ENCODE results near the gene CDC20B.
A peak's percentile ranks its signal among the peaks of the same experiment; 100 is the strongest.
"Not testable (repeated sequence)": the region's sequence is repeated elsewhere in the genome, so short reads cannot be mapped to it uniquely, and the experiment has no call there.

The CDC20B gene

DNA sequence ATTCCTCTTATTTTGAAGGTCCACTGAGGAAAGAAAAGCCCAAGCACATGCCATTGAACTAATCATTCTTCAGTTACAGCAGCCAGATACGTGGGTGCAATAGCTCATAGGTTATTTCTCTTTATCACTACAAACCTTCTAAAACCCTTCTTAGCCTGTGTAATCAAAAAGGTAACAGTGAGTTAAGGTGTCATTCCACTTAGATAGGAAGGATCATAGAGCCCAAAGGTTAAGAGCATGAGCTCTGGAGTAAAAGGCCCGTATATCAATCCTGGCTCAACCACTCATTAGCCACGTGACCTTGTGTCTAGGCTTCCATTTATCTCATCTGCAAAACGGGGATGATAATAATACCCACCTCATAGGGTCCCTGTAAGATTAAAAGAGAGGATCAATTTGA, 10.3 kb downstream of the CDC20B start:
- no peak for FAIRE-seq

DNA sequence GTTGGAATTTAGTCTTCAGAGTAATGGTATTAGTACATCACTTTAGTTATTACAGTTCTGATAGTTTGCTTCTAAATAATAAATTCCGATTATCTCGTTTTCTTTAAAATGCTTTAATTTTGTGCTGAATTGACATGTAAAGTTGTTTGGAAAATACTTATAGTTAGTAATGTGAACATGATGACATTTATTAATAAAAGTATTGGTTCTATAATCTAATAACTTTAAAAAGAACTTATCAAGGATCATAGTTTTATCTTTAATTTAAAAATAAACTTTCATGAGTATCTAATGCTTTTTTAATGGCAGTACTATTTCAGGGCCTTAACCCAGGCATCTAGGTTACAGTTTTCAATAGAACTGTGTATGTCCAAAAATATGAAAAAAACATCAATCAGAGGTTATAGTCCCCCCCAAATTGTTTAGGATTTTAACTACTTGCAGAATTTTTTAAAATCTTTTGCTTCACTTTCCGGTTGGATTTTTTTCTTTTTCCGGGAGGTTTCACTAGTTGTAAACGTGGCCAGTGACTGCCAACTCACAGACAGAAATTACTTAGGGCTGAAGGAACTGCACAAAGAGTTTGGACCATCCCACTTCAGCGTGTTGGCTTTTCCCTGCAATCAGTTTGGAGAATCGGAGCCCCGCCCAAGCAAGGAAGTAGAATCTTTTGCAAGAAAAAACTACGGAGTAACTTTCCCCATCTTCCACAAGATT, 12.3 kb downstream of the CDC20B start:
- no peak for FAIRE-seq
- DNase-seq (ENCODE audit: insufficient read length, low spot score): no peak

More for the DNA sequence above, 10.3 kb downstream of the CDC20B start:
- no peak for DNase-seq (ENCODE audit: insufficient read length, low spot score)

DNA sequence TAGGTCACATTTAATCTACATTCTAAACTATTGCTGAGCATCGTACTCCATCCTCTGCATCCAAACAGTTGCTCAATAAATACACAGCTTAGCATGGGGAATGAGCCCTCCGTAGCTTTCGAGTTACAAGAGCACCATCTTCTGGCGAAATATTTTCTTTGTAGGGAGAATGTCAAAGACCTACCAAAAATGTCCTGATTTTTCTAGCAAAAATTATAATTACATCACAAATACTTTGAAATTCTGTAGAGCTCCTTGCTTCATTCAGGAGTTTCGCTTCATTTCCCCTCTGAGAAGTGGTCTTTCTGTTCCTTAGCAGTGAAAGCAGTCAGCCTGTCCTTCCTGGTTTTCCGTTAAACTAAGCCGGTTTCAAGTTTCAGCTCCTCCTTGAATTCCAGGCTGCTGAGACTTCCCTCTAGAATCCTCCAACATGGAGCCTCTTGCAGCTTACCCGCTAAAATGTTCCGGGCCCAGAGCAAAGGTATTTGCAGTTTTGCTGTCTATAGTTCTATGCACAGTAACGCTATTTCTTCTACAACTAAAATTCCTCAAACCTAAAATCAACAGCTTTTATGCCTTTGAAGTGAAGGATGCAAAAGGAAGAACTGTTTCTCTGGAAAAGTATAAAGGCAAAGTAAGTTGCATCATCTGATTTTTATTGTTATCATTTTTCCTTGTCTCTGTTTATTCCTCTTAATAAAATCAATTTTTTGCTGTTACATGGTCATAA, 13.0 kb downstream of the CDC20B start, which contains the start of gene GPX8:
TSS of gene GPX8 (plus strand) at position 409 of the 730 bp plus-strand sequence. CDS start at position 431, 22 bp downstream.
- DNase-seq (ENCODE audit: insufficient read length, low spot score) (no peak), FAIRE-seq (peak; percentile 82)

DNA sequence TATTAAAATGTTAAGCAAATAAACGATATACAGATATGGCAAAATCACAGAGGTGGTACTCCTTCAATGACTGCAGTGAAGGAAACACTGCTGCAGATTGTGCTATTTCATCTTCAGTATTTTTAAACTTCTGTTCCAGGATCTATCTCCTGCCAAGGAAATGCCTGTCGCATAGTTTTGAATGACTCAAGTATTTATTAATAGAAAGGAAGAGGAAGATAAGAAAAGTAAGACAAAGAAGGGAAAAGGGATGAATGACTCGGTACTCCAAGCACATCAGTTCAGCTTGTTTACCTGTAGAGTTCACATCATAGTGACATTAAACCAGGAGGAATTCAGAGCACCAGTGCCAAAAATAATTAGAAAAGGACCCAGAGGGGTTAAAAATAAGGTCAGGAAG, 18.1 kb downstream of the CDC20B start:
- DNase-seq (ENCODE audit: insufficient read length, low spot score): no peak
- FAIRE-seq: no peak

DNA sequence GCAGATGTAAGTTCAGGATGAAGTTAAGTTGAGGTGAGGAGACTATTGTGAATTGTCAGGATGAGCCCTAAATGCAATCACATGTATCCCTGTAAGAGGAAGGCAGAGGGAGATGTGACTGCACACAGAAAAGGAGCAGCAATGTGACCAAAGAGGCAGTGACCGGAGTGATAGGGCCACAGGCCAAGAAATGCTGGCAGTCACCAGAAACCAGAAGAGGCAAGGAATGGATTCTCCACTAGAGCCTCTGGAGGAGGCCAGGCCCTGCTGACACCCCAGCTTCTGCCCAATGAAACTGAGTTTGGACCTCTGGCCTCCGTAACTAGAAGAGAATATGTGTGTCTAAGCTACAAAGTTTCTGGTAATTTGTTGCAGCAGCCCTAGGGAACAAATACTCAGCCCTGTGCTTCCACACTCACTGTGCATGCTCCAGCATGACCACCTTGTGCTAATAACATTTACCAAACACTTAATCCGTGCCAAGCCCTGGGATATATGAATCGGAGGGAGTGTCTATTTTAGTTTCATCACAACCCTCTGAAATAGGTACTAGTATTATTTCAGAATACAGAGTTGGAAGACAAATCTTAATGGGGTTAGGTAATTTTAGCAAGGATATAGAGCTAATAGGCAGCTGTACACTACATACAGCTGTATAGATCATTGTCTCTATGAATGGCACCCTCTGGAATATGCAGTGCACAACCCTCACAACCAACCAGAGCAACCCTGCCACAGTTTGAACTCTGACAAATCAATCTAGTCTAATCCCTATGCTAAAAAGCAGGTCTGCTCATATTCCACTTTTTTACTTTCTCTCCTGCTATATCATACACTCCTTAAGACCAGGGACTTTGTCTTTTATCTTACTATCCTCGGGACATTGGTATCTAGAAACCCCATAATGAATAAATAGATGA, 20.8 kb downstream of the CDC20B start:
- no peak for FAIRE-seq
- no peak for DNase-seq (ENCODE audit: insufficient read length, low spot score)

DNA sequence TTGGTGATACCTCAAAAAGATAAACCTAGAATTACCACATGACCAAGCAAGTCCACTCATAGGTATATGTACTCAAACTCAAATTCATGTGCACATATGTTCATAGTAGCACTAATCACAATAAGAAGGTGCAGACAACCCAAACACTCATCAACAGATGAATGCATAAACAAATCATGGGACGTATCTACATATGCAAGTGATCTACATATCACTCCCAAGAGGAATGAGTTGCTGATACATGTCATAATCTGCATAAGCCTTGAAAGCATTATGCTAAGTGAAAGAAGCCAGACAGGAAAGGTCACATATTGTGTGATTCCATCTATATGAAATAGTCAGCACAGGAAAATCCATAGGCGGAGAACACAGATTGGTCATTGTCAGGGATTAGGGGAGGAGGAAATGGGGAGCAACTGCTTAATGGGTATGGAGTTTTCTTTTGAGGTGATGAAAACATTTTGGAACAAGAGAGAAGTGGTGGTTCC, 23.6 kb downstream of the CDC20B start:
- FAIRE-seq (no peak), DNase-seq (ENCODE audit: insufficient read length, low spot score) (no peak)

DNA sequence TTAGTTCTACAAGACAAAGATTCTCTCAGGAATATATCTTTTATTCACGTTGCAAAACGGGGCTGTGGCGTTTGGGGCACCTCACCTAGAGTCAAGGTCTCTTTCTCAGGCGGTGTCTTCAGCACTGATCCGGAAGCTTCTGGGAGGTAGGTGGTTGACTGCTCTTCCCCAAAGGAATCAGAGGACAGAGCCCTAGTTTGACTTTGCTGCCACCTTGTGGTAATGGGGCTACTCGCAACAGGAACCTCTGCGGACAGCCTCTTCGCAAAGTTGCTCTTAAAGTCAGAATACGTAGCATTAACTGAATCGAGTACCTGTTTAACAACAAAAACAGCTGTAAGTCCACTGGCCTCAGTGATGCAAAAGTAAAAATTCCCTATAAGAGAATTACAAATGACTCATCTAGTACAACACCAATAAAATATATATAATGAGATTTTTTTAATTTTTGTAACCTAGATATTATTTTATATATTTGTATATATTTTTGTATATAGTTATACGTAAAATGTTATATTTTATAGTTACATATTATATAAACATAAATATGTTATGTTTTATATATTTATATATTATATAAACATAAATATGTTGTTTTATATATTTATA, 26.3 kb downstream of the CDC20B start:
- DNase-seq (ENCODE audit: insufficient read length, low spot score) (peak; percentile 51), FAIRE-seq (peak; percentile 97)

DNA sequence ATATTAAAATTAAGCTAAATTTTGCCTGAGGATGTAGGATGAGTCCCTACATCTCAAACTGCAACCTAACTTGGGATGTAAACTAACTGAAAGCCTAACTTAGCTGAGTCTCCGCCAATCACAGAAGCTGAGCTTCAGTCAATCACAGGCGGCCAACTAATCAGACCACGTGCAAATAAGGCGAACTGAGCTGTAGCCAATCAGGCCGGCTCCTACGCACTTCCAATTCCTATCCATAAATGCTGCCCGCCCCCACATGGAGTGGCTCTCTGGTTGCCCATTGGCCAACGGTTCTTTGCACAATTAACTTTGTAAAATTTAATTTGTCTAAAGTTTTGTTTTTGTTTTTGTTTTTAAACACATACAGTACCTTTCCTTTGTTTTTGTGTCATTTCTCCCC, 26.9 kb downstream of the CDC20B start:
- DNase-seq (ENCODE audit: insufficient read length, low spot score) (no peak), FAIRE-seq (no peak)

DNA sequence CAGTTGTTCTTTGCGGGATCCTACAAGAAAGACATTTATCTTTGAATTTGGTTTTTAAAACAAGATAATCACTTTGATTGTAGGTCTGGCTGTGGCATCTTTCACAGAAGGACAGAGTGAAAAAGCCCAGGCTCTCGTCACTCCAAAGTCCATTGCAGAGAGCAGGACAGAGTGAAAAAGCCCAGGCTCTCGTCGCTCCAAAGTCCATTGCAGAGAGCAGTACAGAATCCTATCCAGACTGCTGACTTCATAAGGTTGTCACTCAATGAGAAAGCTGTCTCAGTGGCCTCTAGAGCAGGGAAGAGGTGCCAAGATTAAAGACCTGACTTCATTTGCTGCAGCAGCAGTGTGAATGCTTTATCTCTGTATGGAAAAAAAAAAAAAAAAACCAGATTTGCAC, 29.4 kb downstream of the CDC20B start:
- DNase-seq (ENCODE audit: insufficient read length, low spot score) (no peak), FAIRE-seq (no peak)

DNA sequence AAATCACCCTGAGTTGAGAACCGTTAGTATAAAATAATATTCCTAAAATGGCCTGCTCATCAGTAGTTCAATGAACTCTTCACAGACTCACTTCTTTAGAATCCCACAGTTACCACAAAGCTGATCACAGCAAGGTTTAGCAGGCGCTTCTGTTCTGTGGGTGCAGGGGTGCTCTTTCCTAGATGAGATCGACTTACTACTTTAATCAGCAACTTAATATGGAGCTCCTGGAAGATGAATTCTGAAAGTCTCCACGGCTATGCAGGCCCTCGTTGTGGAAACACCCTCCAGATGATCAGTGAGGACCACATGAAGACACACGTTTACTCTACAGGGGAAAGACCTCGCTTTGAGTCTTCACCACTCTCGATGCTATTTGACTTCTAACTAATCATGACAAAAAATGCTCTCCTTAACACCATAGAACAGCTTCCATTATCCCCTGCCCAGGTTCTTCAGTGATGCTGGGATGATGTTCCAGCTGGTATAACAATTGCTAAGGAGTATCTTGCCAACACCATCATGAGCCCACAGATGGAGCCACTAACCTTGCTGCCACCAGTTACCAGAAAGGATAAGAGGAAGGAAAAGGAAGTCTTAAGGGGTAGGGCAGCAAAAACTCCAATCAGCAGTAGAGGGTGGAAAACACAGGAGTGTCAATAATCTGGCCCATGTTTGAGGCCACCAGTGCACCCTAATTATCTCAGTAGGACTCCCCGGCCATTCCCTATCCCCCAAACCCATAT, 30.9 kb downstream of the CDC20B start:
- no peak for FAIRE-seq
- no peak for DNase-seq (ENCODE audit: insufficient read length, low spot score)

DNA sequence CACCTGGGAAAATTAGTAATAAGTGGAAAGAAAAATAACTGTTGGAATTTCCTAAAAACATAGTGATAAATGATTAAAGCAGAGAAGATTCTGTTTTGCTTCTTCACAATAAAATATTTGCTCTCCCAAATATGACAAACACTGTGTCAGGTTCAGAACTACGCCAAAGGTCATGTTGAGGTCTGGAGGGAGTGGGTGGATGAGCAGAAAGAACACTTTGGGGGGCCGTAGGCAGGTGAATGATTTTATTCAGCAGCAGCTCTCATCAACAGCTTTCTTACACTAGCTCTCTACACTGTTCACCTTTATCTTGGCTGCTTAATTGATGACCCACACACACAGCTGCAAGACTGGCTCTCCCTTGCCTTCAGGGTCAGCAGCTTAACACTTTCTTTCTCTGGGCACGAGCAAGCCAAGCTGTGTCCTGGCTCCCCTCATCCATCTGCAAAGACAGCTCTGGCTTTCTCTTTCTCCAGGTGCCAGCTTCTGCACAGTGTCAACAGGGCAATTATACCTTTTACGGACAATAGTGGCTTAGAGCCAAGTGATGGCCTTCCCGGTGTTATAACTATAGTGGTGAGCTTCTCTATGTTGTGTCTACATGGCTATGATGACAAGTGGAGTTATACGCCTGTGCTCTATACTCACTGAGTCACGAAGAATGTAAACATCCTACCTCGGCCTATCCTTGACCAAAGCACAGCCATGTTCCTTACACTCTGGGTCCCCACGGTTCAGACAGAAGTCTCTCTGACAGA, 31.9 kb downstream of the CDC20B start:
- DNase-seq (ENCODE audit: insufficient read length, low spot score) (no peak), FAIRE-seq (no peak)

DNA sequence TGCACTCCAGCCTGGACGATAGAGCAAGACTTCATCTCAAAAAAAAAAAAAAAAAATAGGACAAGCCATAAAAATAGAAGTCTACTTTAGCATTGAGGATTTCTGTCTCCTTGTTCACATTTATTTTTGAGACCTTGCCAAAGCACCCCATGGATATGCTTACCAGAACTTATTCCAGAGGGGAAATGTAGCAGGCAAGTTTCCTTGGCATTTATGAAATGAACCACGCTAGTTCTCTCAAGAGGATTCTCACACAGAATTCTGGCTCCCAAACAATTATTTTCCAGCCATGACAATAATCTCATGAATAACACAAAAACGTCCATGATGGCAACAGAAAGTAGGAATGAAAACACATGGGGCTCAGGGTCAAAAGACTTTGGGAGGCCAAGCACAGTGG, 36.5 kb downstream of the CDC20B start:
- DNase-seq (ENCODE audit: insufficient read length, low spot score) (no peak), FAIRE-seq (no peak)

DNA sequence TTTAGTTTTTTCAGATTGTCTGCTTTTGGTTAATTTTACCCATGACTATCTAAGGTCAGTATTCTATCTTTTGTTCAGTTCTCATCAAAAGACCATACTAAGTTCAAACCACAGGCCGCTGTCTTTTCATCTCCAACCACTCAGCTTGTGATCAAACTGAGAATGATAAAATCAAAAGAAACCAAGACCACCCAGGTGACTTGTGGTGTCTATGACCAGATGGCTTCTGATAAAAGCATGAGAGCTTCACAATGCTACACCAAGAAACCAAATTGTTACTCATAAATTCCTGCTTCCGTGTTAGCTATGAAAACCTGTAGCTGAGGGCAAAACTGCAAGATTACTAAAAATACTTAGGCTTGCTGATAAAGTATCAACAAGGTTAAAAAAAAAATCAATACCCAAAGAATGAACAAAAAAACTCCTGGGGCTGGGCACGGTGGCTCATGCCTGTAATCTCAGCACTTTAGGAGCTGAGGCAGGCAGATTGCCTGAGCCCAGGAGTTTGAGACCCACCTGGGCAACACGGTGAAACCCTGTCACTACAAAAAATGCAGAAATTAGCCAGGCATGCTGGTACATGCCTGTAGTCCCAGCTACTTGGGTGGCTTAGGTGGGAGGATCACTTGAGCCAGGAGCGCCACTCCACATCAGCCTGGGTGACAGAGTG, 38.8 kb downstream of the CDC20B start:
- FAIRE-seq (no peak), DNase-seq (ENCODE audit: insufficient read length, low spot score) (no peak)

DNA sequence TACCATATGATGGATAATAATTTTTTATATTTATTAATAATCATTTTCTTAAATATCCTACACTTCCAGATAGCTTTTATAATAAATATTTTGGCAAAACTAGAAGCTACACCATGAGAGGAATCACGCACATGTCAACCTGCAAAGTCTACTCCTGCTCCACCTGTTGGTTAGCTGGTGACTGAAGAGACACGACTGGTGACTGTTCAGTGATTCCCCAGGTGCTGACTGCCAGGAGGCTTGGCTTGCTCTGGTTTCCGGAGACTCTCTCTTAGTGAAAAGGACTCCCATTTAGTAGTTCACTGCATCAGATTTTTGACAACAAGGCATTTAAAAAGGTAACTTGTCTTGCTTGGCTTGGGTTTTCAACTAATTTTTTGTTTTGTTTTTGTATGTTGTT, 49.6 kb downstream of the CDC20B start:
- FAIRE-seq: no peak
- DNase-seq (ENCODE audit: insufficient read length, low spot score): no peak

DNA sequence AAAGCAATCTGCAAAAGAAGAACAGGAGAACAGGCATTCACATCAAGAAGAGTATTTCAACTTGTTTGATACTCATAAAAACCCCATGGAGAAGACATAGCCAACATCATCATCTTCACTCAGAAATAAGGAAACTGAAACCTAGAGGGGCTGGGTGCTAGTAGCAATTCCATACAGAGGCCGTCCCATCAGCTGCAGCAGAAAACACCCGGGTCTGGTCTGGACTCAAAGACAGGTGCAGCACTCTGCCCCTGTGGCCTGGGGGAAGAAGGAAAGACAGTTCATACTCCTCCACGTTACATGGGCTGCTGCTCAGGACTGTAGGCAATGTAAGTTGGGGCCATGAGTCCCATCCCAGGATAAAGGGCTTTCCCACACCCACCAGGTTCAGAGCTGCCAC, 58.9 kb downstream of the CDC20B start:
- FAIRE-seq: no peak
- no peak for DNase-seq (ENCODE audit: insufficient read length, low spot score)

DNA sequence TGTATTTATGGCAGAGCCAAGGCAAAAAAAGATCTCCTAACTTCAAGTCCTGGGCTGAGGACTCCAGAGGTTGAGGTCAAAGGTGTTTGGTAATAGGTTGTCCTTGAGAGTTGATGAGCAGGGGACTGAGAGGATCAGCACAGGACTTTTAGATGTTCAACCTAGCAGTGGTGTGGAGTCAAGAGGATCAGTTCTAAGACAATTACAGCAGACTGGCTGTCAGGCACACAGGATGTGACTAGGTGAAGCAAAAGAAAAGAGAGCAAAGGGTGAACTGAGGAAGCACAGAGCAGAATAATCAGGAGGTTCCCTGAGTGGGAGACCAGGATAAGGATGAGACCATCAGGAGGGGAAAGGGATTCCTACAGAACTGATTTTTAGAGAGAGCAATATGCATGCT, 59.6 kb downstream of the CDC20B start:
- FAIRE-seq (no peak), DNase-seq (ENCODE audit: insufficient read length, low spot score) (no peak)

DNA sequence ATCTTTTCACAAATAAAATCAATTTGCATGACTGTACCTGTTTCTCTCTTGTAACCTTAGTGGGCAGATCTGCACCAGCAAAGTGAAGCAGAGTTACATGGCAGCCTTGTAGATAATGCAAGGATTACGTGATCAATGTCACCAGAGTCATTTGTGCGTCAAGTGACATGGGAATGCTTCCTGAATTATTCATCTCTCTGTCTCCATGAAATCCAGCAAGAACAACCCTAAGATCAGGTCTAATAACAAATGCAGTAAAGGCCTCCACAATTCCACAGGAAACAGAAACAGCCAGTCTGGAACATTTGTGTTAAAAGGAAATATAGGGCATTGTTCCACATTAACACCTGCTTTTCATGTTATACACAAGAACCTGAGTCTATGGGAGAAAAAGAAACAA, 62.8 kb downstream of the CDC20B start:
- FAIRE-seq (no peak), DNase-seq (ENCODE audit: insufficient read length, low spot score) (no peak)

DNA sequence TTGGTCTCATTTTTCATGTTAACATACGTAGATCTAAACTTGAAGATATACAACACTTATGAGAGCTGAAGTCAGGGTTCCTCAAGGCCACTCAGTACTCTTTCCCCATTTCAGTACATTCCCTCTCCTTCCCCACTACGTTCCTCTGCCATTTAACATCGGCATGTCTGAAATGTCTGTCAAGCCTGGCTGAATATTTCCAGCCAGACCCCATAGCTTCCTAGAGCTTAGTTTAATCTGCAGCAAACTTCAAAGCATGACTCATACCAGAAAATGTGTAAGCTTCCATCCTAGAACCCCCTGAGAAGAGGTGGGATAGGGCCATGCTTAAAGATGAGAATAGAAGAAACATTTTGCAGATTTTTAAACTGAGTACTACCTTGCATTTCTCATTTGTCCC, 64.3 kb downstream of the CDC20B start:
- no peak for DNase-seq (ENCODE audit: insufficient read length, low spot score)
- no peak for FAIRE-seq

DNA sequence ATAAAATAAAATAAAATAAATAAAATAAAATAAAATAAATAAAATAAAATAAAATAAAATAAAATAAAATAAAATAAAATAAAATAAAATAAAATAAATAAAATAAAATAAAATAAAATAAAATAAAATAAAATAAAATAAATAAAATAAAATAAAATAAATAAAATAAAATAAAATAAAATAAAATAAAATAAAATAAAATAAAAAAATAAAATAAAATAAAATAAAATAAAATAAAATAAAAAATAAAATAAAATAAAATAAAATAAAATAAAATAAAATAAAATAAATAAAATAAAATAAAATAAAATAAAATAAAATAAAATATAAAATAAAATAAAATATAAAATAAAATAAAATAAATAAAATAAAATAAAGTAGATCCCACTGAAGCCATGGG, 67.0 kb downstream of the CDC20B start:
- not testable (repeated sequence) for FAIRE-seq; DNase-seq (ENCODE audit: insufficient read length, low spot score)
